HepG2 (cell line): ENCODE results near the gene LYZL1. TPM values are rescaled to one million over a fixed set of nuclear protein-coding genes. Genes with fewer than 3 reads are reported as not detected.

Experiments
- ATAC-seq: fragments of 200-7000 bp; cut with Tn5 transposase; 3 replicates; pipeline ENCODE4 v1.9.1; 2020; ENCODE audit warnings: mild to moderate bottlenecking, moderate library complexity
- BruUV-seq: library from RNA; stranded (reverse); fragments of 400-500 nt; replicated peaks from 2 replicates; lab custom pipeline; 2021; lab: Mats Ljungman, UMichigan
- CTCF ChIA-PET: fragments of 300-600 bp; formaldehyde crosslinking; extraction: SDS; loops from one replicate; lab custom pipeline; 2021; ENCODE audit warnings: low total read pairs, inconsistent platforms, low intra/inter-chr PET ratio; lab: Yijun Ruan, JAX
- POLR2A ChIA-PET: fragments of 350-600 bp; sonication (Branson Sonifier 250); formaldehyde crosslinking; loops from one replicate; lab custom pipeline; 2020; ENCODE audit warnings: antibody characterized with exemption, inconsistent platforms; lab: Yijun Ruan, JAX
- DNase-seq: peaks from one replicate; pipeline ENCODE4 v3.0.0-alpha.2; 2015; ENCODE audit warnings: low spot score
- FAIRE-seq: peaks from 3 replicates; lab custom pipeline; 2011; peaks lifted over from hg19 to GRCh38; lab: Jason Lieb, UNC
- H2AFZ ChIP-seq: one replicate; pipeline ENCODE4 v1.6.1; 2011; ENCODE audit warnings: low read length, inconsistent platforms
- H3K27ac ChIP-seq: fragments of 300-600 bp; 3 replicates; pipeline ENCODE4 v1.8.0; 2011; ENCODE audit warnings: mixed run types, mild to moderate bottlenecking, mixed read lengths, low read length, inconsistent platforms; ENCODE audit not compliant: insufficient read depth; ENCODE audit errors: extremely low read length
- H3K27me3 ChIP-seq, 2 experiments: fragments of 200-600 bp in 1 of 2; 2 replicates in 1 of 2; 3 replicates in 1 of 2; pipeline versions ENCODE4 v1.6.0 to v1.8.0; 2011; ENCODE audit warnings: low read length in 2 of 2, mild to moderate bottlenecking in 2 of 2, moderate library complexity in 2 of 2, inconsistent platforms in 1 of 2; ENCODE audit not compliant: insufficient read depth in 2 of 2, control insufficient read depth in 1 of 2
- H3K36me3 ChIP-seq, 2 experiments: fragments of 200-600 bp in 1 of 2; replicated peaks in 1 of 2; 2 replicates in 1 of 2; 3 replicates in 1 of 2; pipeline versions ENCODE4 v1.5.1 to v1.8.0; 2011; ENCODE audit warnings: low read length in 2 of 2, inconsistent platforms in 1 of 2; ENCODE audit not compliant: insufficient read depth in 2 of 2, control insufficient read depth in 1 of 2
- H3K4me1 ChIP-seq: 2 replicates; pipeline ENCODE4 v1.5.1; 2012; ENCODE audit warnings: low read length, inconsistent platforms; ENCODE audit not compliant: insufficient read depth
- H3K4me2 ChIP-seq: 2 replicates; pipeline ENCODE4 v1.6.0; 2011; ENCODE audit warnings: low read depth, low read length, inconsistent platforms
- H3K4me3 ChIP-seq, 3 experiments: fragments of 200-600 bp in 1 of 3; sonication (generic), shearing (Covaris generic) in 1 of 3; replicated peaks in 1 of 3; 2 replicates each; pipeline ENCODE4 v1.5.1; 2011 to 2016; ENCODE audit warnings: low read length in 3 of 3, inconsistent platforms in 2 of 3, low read depth in 2 of 3, mild to moderate bottlenecking in 2 of 3, control low read depth in 1 of 3, mixed read lengths in 1 of 3; ENCODE audit not compliant: insufficient read depth in 1 of 3
- H3K79me2 ChIP-seq: one replicate; pipeline ENCODE4 v1.6.1; 2011; ENCODE audit warnings: low read length, inconsistent platforms; ENCODE audit not compliant: insufficient read depth
- H3K9ac ChIP-seq: 2 replicates; pipeline ENCODE4 v1.6.0; 2011; ENCODE audit warnings: mild to moderate bottlenecking, low read depth, low read length, inconsistent platforms; ENCODE audit not compliant: insufficient read depth
- H3K9me3 ChIP-seq: 2 replicates; pipeline ENCODE4 v1.5.1; 2012; ENCODE audit warnings: mild to moderate bottlenecking, low read length
- H4K20me1 ChIP-seq: 2 replicates; pipeline ENCODE4 v1.6.0; 2011; ENCODE audit warnings: inconsistent platforms, mild to moderate bottlenecking, low read length, moderate library complexity; ENCODE audit not compliant: insufficient read depth
- FOXC1 ChIP-seq: sonication (generic); formaldehyde crosslinking; IDR thresholded peaks from 2 replicates; pipeline ENCODE4 v1.8.0; 2022; ENCODE audit warnings: mild to moderate bottlenecking, missing genetic modification reagents, borderline replicate concordance
- HCFC1 ChIP-seq: fragments of 150-350 bp; IDR thresholded peaks from 2 replicates; pipeline ENCODE4 v1.6.1; 2014; ENCODE audit warnings: low read depth, low read length
- MBNL3 ChIP-seq: fragments of 250-450 bp; sonication (Bioruptor Pico); conservative IDR thresholded peaks from 2 replicates; pipeline ENCODE4 v1.8.0; 2022; ENCODE audit warnings: mild to moderate bottlenecking, inconsistent platforms
- MZF1 ChIP-seq: sonication (generic); formaldehyde crosslinking; IDR thresholded peaks from 2 replicates; pipeline ENCODE4 v1.8.1; 2023; ENCODE audit warnings: mild to moderate bottlenecking, missing genetic modification reagents, borderline replicate concordance
- PRMT3 ChIP-seq: sonication (generic); formaldehyde crosslinking; IDR thresholded peaks from 2 replicates; pipeline ENCODE4 v1.8.1; 2022; ENCODE audit warnings: low read depth, mild to moderate bottlenecking, moderate library complexity, missing genetic modification reagents, borderline replicate concordance
- RXRB ChIP-seq: IDR thresholded peaks from 2 replicates; pipeline ENCODE4 v1.6.1; 2016; ENCODE audit warnings: borderline replicate concordance, missing genetic modification reagents, missing compliant biosample characterization
- SRF ChIP-seq: IDR thresholded peaks from 2 replicates; pipeline ENCODE4 v1.6.1; 2011; ENCODE audit warnings: mild to moderate bottlenecking, low read depth, low read length, moderate library complexity
- ZC3H13 ChIP-seq: sonication (generic); formaldehyde crosslinking; IDR thresholded peaks from 2 replicates; pipeline ENCODE4 v1.8.1; 2023; ENCODE audit warnings: mild to moderate bottlenecking, missing genetic modification reagents, moderate library complexity
- ZNF235 ChIP-seq: sonication (generic); formaldehyde crosslinking; IDR thresholded peaks from 2 replicates; pipeline ENCODE4 v1.8.1; 2023; ENCODE audit warnings: mild to moderate bottlenecking, missing genetic modification reagents, borderline replicate concordance
- ZNF7 ChIP-seq: IDR thresholded peaks from 2 replicates; pipeline ENCODE4 v1.6.1; 2016; ENCODE audit warnings: missing biosample characterization, missing genetic modification reagents
- ZSCAN30 ChIP-seq: sonication (generic); formaldehyde crosslinking; IDR thresholded peaks from 2 replicates; pipeline ENCODE4 v1.5.0; 2020; ENCODE audit warnings: mild to moderate bottlenecking, missing genetic modification reagents
- WGBS: methylation state at CpG from one replicate; pipeline ENCODE4 v1.1.6; 2017; ENCODE audit warnings: low lambda C conversion rate; 5-methylcytosine and 5-hydroxymethylcytosine counted together
- in situ Hi-C: cut with HindIII; loops from 2 replicates; pipeline ENCODE4 v1.10.0; 2017; ENCODE audit warnings: low pct_unique_long_range_greater_than_20kb; ENCODE audit not compliant: extremely low pct_ligation_motif_present
- intact Hi-C: fragments of 100-400 bp; cut with micrococcal nuclease; formaldehyde crosslinking; loops from one replicate; pipeline ENCODE4 v1.10.0; 2022; ENCODE audit not compliant: unreplicated experiment
- polyA plus RNA-seq, 8 experiments: library from polyadenylated mRNA; depleted of rRNA in 3 of 8; stranded (reverse) in 7 of 8; unstranded in 1 of 8; fragments of >200 nt; fragmentation: Illumina TruSeq in 4 of 8; extraction: Trizol in 4 of 8; gene quantifications; 2 replicates each; pipeline versions ENCODE4 v1.2.1 to v1.2.3, GENCODE V29; 2011 to 2016; ENCODE audit warnings: low read depth in 4 of 8, missing spikeins in 1 of 8, mixed read lengths in 1 of 8; ENCODE audit not compliant: insufficient read depth in 1 of 8
- total RNA-seq, 5 experiments: library from RNA; depleted of rRNA; stranded (reverse); fragments of >200 nt; fragmentation: Illumina TruSeq; extraction: Trizol; gene quantifications; 2 replicates each; pipeline ENCODE4 v1.2.3, GENCODE V29; 2016; ENCODE audit warnings: low read depth in 1 of 5
- TF ChIP-seq, protein P1 (sequence below): sonication (generic); formaldehyde crosslinking; IDR thresholded peaks from 2 replicates; pipeline ENCODE4 v1.8.0; 2022; ENCODE audit warnings: missing genetic modification reagents, mild to moderate bottlenecking, moderate library complexity, borderline replicate concordance

The LYZL1 gene
- total and polyA plus RNA-seq, 2 of the 13 experiments (the other 11 are each of a cell fraction or from before 2014, with no cell fraction given) = not detected

DNA sequence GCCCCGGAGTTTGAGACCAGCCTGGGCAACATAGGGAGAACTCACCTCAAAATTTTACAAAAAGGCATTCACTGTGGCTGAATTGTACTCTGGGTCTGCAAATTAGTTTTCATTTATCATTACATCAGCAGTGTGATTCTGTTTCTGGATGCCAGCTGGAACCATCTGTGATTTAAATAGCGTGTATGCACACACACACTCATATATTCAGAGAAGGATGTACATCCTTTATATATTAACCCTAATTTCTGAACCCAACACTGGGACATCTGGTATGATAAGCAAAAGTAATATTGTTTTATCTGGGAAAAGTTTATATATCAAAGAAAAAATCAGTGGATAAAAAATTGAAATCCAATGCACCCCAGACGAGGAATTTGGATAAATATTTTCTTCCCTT is 33.8 kb upstream of the LYZL1 start:
- H4K20me1 ChIP-seq = no peaks in the 10 kb centered on the region
- H2AFZ ChIP-seq = no peak overlapping the region
- no peaks in the 10 kb centered on the region for H3K36me3 ChIP-seq
- peaks cover 0 to 7% of the 10 kb centered on the region in 2 experiments; a peak in 1 of 5 replicates for H3K27me3 ChIP-seq
- H3K4me1 ChIP-seq = peaks cover 28% of the 10 kb centered on the region
- H3K79me2 ChIP-seq = no peaks in the 10 kb centered on the region
- no peak overlapping the region for H3K4me2 ChIP-seq
- no peak overlapping the region for H3K27ac ChIP-seq
- FAIRE-seq (no peak), ATAC-seq (no peak), DNase-seq (no peak)
- no TSS peak for BruUV-seq
- ChIA-PET CTCF (no interaction called here), POLR2A (no interaction called here)
- 77% methylated on average over 3 of the region's 3 CpGs for WGBS
- no peaks in the 10 kb centered on the region for H3K9me3 ChIP-seq
- intact Hi-C loops (no loop called here), in situ Hi-C loops (no loop called here)
- H3K4me3 ChIP-seq = no peak overlapping the region
- no peak for TF ChIP-seq MZF1
- TF ChIP-seq ZSCAN30 = no peak
- no peak for TF ChIP-seq ZC3H13 (CRISPR knock-in tag)
- TF ChIP-seq ZNF235 (CRISPR knock-in tag) = no peak
- TF ChIP-seq SRF = no peak
- no peak for TF ChIP-seq ZNF7
- TF ChIP-seq, protein P1, sequence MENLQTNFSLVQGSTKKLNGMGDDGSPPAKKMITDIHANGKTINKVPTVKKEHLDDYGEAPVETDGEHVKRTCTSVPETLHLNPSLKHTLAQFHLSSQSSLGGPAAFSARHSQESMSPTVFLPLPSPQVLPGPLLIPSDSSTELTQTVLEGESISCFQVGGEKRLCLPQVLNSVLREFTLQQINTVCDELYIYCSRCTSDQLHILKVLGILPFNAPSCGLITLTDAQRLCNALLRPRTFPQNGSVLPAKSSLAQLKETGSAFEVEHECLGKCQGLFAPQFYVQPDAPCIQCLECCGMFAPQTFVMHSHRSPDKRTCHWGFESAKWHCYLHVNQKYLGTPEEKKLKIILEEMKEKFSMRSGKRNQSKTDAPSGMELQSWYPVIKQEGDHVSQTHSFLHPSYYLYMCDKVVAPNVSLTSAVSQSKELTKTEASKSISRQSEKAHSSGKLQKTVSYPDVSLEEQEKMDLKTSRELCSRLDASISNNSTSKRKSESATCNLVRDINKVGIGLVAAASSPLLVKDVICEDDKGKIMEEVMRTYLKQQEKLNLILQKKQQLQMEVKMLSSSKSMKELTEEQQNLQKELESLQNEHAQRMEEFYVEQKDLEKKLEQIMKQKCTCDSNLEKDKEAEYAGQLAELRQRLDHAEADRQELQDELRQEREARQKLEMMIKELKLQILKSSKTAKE (CRISPR knock-in tag) = no peak
- TF ChIP-seq HCFC1 = no peak
- no peak for TF ChIP-seq MBNL3
- no peak for TF ChIP-seq PRMT3 (CRISPR knock-in tag)
- TF ChIP-seq FOXC1 (CRISPR knock-in tag) = no peak
- TF ChIP-seq RXRB = no peak
- H3K9ac ChIP-seq = no peak overlapping the region
